Activated T-cell treated with anti-CD3 and anti-CD28 coated beads for 4 hours (primary cell): ENCODE data around the gene CLSTN2.

Experiments used
- DNase-seq: peaks from one replicate; pipeline ENCODE4 v3.0.0-alpha.2; 2020

The CLSTN2 gene

DNA sequence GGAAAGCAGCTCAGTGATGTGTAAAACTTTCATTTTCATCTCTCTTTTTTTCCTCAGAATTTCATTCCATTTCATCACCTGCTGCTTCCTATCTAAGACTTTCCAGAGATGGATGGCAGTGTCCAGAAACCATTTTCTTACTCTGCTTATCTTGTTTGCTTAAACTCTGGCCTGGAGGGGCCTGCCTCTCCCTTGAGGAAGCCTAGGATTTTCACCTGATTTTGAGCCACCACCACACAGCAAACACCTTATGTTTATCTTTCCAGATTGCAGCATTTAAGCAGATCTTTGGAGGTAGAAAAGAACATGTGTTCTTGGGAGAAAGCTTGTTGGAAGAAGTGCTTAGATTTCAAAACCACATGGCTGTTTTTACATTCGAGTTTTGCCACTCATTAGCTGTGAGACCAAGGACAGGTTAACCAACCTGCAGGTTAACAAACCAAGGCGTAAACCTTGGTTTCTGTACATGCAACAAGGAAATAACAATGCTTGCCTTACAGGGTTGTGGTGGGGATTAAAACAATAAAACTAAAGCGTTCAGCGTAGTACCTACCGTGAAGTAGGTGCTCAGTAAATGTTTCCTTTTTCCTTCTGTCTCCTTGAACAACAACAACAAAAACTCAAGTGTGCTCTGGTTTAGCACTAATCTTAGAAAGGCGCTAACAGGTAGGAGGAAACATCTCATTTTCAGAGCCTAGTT is 120.3 kb downstream of the CLSTN2 start:
- DNase-seq = no peak

GRCh38 chr3:140056047-140056446 is 121.1 kb downstream of the CLSTN2 start:
- no peak for DNase-seq

- no peak for DNase-seq
Measured at GRCh38 chr3:140061211-140061610, 126.2 kb downstream of the CLSTN2 start.

GRCh38 chr3:140062461-140062860 is 127.5 kb downstream of the CLSTN2 start:
- DNase-seq = no peak

- no peak for DNase-seq
Measured at GRCh38 chr3:140067487-140067886, 132.5 kb downstream of the CLSTN2 start.

DNA sequence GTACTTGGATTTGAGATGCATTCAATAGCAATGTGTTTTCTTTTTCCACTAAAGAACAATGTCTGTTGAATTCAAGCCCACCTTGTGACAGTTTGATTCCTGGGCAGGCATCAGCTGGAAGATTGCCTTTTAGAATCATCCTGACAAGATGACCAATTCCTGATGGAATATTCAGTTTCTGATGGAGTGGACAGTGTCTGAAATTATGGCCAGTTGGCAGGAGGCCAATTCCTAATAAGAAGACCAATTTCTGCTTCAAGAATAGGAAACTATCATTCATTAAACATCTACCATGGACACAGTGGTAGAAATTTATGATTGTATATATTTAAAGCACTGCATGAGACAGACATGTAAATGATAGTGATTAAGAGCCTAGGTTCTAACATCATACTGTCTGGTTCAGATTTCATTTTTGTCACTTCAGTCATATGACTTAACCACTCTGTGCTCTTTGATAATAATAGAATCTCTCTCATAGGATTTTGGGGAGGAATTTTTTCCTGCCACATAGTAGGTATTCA is 133.6 kb downstream of the CLSTN2 start:
- DNase-seq = no peak

DNA sequence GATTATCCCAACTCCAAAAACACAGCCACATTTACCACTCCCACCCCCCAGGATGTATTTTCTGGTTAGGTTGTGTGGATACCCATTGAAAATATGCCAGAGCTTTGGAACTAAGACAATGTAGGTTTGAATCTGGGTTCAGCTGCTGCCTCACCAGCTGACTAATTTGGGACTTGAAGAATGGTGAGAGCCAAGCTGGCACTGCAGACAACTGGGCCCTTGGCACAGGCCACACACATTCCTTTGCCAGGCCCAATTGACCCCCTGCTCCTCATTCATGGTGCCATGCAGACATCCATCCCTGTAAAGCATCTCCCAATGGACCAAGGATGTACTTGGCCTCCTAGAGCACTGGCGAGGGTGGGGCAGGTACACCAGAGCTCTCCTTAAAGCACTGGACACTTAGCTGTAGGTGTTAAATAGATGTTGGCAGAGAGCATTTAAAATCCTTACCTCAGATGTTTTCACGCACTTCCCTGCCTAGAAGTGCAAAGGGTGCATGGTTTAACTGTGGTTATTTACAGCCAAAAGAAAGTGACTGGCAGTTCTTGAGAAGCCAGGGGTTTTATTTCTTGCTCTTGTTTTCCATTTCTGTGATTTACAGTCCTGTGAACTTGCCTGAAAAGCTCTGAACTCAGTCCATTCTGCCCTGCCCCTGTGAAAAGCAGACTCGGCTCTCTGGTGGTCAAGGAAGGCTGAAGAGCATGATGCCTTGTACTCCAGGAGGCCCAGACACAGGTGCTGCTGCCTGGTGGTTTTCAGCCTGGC is 138.5 kb downstream of the CLSTN2 start:
- DNase-seq = no peak

GRCh38 chr3:140076552-140076951 is 141.6 kb downstream of the CLSTN2 start:
- no peak for DNase-seq

DNA sequence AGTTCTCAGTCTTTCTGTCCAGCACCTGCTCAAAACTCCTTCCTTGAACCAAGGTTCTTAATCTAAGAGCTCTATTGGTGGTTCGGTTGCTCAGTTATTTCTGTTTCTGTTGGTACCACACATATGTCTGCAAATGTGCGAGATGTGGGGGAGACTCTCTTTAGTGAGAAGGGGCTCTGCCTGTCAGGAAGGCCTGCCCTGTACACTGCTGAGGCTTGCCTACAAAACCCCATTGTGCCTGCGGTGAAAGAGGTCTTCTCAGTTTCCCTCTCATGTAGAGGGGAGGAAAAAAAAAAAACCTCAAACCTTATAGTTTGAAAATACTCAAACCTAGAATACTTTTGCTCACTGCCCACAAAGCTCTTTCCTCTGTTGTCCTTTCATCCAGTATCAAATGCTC is 142.4 kb downstream of the CLSTN2 start:
- DNase-seq = no peak

GRCh38 chr3:140078343-140078742 is 143.4 kb downstream of the CLSTN2 start:
- DNase-seq = no peak

DNA sequence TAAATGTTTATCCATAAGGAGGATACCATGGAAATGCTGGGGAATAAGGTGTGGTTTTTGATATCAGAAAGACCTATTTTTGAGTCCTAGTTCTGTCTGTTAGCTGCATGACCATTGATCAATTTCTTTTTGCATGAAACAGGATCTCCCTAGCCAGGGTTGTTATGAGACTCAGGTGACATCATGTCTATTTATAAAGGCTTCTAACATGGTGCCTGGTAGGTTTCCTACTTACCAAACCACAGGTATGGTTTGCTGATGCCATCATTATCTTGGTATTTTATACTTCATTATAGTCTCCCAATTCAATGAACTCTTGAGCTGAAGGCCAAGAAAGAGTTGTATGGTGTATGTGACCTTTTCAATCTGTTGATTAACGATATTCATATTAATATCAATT is 144.0 kb downstream of the CLSTN2 start:
- no peak for DNase-seq

DNA sequence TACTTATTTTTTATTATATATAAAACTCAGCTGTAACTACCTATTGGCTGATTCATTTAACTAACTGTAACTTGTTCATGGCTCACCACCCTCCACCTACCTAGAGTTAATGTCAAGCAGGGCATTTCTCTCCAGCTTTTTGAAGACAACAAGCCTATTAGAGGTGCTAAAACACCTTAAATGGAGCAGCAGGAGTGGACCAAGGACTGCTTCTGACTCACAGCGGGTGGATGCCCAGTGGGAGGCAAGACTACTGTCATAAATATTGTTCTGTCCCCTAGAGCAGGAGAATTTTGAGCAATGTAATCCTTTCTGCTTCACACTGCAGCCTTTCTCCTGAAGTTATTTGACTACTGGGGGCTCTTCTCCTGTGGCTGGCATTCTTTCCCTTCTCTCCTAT is 146.9 kb downstream of the CLSTN2 start:
- DNase-seq = no peak

DNA sequence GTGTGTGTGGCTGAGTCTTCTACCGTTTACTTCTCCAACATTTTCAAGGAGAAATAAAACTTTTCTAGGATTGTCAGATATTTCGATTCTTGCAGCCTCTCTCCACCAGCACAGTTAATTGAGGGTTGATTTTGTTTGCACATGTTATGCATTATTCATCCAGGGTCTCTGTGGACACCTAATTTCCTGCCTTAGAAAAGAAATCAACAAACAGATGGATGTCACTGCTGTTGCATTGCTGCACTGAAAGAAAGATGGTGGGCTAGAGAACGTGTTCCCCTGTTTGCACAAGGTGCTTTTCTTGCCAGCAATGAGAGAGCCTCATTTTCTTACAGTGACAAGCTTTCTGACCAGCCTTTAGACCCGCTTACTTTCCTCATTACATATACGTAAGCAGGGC is 150.0 kb downstream of the CLSTN2 start:
- DNase-seq = no peak

GRCh38 chr3:140086642-140087041 is 151.7 kb downstream of the CLSTN2 start:
- no peak for DNase-seq

- no peak for DNase-seq
Measured at GRCh38 chr3:140088058-140088457, 153.1 kb downstream of the CLSTN2 start.

GRCh38 chr3:140088513-140088912 is 153.5 kb downstream of the CLSTN2 start:
- no peak for DNase-seq

GRCh38 chr3:140089403-140090072 is 154.6 kb downstream of the CLSTN2 start:
- DNase-seq = no peak

DNA sequence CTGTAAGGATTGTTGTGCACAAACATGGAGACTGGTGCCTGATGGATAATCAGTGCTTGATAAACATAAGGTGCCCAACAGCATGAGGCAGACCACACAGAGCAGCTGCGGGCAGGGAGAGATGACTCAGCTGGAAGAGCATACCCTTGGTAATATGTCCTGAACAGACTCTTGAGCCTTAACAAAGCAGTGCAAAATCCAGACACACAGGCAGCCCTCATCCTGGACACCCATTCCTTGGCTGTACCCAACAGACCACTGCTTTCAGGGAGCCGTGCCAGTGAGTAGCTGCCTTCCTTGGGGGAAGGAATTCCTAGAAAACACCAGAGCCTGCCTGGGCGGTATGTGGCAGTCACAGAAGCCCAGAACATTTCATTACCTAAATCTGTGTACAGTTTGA is 156.2 kb downstream of the CLSTN2 start:
- no peak for DNase-seq

GRCh38 chr3:140092848-140093536 is 158.0 kb downstream of the CLSTN2 start:
- DNase-seq = no peak

DNA sequence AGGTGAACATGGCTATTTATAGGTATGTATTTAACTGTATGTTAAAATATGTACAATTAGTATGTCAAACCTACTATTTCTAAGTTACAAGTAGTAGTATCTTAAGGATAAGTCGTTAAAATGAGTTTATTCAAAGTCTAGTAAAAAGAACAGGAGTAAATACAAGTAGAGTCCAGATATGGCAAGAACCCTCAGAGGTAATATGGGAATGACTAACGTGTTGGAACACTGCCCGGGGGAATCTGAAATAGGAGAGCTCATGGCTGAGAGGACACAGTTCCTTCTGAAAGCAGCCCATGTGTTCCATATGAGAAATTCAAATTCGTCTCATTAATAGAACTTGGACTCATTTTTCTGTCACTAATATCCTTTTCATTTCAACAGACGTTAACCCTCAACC is 158.8 kb downstream of the CLSTN2 start:
- DNase-seq = no peak

DNA sequence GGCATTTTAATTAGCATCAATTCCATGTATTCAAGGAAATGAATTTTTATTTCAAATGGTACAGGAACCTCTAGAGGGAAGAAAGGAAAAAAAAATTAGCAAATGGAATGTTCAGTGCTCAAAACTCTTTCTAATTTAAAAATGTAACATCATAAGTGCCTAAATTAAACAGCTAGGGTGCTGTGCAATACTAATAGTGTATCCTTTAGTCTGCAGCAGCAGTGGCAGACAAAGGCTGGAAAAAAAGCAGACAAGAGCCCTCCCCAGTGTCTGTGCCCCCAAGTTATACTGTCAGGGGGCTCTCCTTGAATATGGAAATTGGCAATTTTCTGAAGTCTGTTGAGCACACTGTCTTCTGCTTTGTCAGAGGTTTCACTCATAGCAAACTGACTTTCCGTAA is 159.5 kb downstream of the CLSTN2 start:
- DNase-seq = no peak

- DNase-seq = no peak
Measured at GRCh38 chr3:140096037-140096436, 161.1 kb downstream of the CLSTN2 start.
